ENCODE measurements around the gene SERPIND1.
"Not testable (repeated sequence)": the region's sequence is repeated elsewhere in the genome, so short reads cannot be mapped to it uniquely, and the experiment has no call there.

SERPIND1 gene

GRCh38 chr22:20747223-20747622, 26.7 kb upstream of the SERPIND1 start:
- DNase-seq, result no peak

GRCh38 chr22:20748082-20748481, 25.8 kb upstream of the SERPIND1 start:
- no peak for DNase-seq

DNA sequence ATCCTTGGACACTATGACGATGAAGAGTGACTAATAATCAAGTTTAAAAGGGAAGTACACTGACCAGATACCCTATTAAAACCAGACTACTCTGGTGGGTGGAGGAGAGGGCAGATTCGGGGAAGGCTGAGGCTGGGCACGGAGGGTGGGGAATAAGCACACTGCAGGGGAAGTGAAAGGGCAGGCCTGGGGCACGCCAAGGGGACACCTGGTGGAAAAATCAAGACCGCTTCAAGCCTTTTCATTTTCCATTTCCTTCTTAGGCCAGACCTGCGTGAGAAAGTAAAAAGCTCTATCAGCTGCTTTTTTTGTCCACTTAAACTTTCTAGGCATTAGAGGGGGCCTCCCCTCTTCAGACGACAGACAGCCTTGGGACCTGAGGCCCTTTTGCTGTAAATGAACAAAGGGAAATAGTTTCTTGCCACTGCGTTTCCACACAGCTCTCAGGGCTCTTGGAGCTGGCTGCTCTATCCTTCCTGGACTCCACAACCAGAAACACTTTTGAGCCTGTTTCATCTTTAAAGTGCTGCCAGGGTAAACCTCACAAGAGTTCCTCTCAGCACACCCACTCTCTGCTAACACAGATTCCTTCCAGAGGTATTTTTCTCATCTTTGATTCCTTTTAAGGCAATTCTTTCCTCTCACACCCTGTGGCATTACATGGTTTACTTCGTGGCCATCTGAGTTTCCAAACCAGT, 25.0 kb upstream of the SERPIND1 start:
- DNase-seq, result no peak

- no peak for DNase-seq
Observed at GRCh38 chr22:20749453-20749852, 24.5 kb upstream of the SERPIND1 start.

GRCh38 chr22:20750461-20751184, 23.3 kb upstream of the SERPIND1 start:
- no peak for DNase-seq

DNA sequence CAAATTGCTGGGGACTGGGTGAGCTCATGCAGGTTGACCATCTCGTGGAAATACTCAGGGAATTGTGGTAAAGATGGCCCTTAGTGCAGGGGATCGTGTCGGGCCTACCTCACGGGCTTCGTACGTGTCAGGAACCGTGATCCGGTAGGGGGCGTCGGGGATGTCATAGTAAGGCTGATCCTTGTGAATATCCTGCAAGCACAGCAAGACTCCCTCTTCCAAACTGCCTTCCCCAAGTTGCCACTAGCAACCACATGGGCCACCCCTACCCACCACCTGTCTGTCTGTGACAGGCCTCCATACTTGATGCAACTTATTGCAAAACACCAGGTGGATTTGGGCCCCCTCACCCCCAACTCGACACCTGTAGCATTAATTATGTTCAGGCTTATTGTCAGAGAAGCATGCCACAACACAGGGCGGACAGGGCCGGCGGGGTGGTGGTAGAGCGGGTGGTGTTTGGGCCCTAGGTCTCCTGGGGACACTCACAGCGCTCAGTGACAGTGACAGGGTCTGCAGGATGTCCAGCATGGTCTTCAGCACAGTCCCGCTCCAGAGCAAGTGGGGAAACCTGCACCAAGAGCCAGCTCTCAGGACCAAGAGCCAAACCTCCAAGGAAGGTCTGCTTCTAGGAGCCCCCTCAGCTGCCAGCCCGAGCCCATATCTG, 22.6 kb upstream of the SERPIND1 start:
- DNase-seq, result no peak

GRCh38 chr22:20752104-20752741, 21.7 kb upstream of the SERPIND1 start:
- DNase-seq, result no peak

DNA sequence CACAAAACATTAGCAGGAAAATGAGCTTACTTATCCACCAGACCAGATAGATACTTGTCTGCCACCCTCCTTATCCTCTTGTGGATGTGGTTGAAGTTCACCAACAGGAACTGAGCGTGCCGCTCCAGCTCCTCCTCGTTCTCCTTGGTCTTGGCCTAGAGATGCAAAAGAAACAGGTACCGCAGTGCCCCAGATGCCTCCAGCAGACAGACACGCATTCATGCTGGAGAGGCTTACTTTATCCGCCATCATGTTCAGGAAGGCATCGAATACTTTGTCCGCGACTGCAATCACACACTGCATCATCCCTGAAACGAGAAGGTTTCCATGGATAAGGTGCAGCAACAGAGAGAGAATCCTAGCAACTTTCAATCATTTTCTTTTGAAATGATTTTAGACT, 21.0 kb upstream of the SERPIND1 start:
- DNase-seq, result no peak

- no peak for DNase-seq
Observed at GRCh38 chr22:20756846-20757245, 17.1 kb upstream of the SERPIND1 start.

DNA sequence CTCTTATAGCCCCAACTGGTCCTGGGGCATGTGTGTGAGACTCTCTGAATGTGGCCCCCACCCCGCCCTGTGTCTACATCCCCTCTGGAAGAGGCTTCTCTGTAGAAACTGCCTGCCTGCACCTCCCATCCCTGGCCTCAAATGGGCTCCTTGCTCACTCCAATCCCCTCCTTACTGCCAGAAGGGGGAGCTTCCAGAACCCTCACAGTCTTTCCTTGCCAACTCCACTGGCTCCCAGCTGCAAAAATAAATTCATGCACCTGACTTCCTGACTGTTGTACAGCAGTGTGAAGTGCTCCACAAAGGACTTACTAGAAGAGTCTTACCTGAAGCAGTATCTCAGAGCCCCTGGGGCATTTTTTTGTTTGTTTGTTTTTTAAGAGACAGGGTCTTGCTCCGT, 15.2 kb upstream of the SERPIND1 start:
- no peak for DNase-seq

- no peak for DNase-seq
Observed at GRCh38 chr22:20760084-20760483, 13.8 kb upstream of the SERPIND1 start.

- no peak for DNase-seq
Observed at GRCh38 chr22:20761536-20761935, 12.4 kb upstream of the SERPIND1 start.

DNA sequence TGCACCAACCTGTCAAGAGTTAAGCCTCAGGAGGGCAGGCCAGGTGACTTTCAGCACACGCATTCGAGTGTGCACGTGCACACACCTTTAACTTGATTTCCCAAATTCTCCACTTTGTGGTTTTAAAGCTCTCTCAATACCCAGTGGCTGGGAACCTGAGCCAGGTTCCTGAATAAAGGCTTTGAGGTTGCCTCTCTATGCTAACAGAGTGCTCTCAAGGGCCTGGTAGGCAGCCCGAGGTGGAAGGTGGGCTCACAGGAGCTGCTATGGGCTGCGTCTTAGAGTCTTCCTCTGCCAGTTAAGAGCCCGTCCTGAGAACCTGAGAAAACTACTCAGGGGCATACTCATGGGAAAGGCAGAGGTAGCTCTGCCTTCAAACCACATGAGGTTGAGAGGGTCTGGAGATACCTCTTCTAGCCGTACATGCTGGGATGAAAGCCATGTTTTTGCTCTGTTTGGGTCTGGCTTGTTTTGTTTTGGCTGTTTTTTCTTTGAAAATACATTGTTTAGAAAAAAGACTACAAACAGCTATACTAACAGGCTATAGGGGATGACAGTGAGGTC, 11.6 kb upstream of the SERPIND1 start:
- no peak for DNase-seq

DNA sequence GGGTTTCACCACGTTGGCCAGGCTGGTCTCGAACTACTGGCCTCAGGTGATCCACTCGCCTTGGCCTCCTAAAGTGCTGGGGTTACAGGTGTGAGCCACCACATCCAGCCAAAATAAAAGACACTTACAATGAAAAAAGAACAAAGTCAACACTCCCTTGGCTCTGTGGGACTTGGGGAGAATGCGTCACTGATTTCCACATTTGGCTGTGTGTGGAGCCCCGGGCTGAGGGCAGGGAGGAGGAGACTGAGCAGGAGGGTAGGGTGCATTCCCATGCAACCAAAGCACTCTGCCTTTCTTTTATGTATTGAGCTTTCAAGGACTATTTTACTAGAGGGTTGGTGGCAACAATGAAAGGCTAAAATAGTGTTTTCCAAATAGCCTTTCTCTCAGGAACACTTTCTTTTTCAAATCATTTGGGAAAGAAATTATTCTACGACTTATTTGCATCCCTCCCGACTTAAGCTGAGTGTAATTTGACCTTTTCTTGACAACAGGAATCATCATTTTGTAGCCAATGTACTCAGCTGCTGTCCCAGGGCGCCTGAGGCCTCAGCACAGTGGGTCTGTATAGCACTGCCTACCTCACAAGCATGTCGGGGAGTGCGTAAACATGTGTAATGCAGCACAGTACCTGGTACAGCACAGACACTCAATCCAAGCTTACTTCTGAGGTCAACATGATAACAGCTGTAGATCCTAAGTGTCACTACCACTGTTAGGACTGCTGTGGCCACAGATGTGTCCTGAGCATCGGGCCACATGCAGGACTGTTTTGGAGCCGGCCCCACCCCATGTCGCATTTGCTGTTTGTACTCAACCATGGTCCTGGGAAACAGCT, 10.1 kb upstream of the SERPIND1 start:
- DNase-seq, result no peak

GRCh38 chr22:20764471-20764720, 9.5 kb upstream of the SERPIND1 start:
- no peak for DNase-seq

DNA sequence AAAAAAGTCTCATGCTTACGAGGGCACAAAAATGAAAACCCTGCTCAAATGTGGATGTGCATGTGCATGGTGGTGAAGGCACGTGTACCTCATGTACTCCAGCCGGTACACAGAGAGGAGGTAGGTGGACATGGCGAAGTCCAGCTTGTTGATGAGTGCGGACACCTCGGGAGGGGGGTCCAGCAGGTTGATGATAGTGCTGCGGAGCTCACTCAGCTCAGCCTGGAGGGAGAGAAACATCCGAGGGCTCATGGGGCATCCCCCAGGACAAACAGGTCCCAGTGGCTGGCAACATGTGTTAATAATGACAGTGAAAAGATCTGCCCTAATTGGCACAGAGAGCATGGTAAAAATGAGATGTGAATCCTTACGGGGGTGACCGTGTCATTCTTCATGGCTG, 9.2 kb upstream of the SERPIND1 start:
- DNase-seq, result no peak

DNA sequence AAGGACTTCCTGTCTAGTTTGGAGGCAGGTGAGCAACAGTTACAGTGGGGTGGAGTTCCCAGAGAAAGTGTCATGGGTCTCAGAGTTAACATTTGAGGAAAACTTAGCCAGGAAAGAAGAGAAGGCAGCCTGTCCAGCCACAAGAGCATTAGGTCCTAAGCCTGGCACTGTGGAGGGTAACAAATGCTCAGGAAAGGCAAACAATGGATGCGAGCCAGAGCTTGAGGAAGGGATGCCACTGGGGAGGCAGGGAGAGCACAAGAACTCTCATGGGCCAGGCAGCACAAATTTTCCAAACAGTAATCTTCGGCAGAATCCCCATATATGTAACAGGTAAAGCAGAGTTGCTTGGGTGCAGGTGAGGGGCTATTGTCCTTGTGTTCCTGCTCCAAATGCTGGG, 8.0 kb upstream of the SERPIND1 start:
- no peak for DNase-seq

DNA sequence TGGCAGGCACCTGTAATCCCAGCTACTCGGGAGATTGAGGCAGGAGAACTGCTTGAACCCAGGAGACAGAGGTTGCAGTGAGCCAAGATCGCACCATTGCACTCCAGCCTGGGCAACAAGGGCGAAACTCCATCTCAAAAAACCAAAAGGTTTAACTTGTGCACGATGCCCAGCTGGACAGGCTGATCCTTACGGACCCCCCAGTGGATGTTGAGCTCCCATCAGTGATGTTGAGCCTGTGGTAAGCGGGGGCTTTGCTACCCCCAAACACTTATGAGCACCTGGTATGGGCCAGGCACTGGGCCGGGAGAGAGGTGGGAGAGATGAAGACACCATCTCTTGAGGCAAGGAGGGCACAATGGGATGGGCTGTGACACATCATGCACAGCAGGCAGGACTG, 7.4 kb upstream of the SERPIND1 start:
- DNase-seq, result no peak

- not testable (repeated sequence) for DNase-seq
Observed at GRCh38 chr22:20769496-20769826, 4.5 kb upstream of the SERPIND1 start.

DNA sequence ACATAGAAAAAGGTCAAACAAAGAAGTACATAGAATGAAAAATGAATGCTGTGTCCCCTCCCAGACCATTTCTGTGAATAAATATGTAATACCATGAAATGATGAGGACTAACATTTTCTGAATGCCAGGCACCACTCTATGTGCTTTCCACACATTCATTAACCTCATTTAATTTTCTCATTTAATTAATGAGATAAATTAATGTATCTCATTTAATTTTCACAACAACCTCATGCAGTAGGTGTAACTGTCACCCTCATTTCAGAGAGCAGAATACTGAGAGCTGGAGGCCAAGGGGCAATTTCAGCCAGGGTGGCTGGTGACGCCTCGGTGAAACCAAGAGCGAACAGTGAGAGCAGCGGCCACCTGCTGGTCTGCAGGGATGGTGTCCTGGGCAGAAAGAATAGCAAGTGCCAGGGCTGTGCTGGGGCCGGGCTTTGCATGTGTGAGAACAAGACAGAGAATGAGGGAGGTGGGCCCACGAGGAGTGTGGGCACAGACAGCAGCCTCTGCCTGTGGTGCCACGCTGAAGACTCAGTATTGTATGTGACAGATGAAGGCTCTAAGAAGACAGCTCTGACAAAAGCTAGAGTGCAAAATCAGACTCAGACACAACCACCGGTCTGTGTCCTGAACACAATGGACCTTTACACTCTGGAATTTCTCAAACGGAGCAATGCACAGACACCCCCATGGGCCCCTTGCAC, 1.8 kb upstream of the SERPIND1 start:
- DNase-seq, result no peak

- DNase-seq, result no peak
Observed at GRCh38 chr22:20774882-20775281, 969 bp downstream of the SERPIND1 start.

- DNase-seq, result no peak
Observed at GRCh38 chr22:20775342-20775895, 1.5 kb downstream of the SERPIND1 start.

Measured in activated CD4-positive, alpha-beta T cell treated with anti-CD3 and anti-CD28 coated beads, Interleukin-2, amount 50 U/mL, for 1 hour (primary cell).